Activated CD4-positive, alpha-beta T cell treated with anti-CD3 and anti-CD28 coated beads, Interleukin-2, amount 50 U/mL, for 16 hours (primary cell): ENCODE measurements around the gene AGBL4.

ENCODE experiments used
- DNase-seq: peaks from one replicate; pipeline ENCODE4 v3.0.0-alpha.2; 2020

The AGBL4 gene

DNA sequence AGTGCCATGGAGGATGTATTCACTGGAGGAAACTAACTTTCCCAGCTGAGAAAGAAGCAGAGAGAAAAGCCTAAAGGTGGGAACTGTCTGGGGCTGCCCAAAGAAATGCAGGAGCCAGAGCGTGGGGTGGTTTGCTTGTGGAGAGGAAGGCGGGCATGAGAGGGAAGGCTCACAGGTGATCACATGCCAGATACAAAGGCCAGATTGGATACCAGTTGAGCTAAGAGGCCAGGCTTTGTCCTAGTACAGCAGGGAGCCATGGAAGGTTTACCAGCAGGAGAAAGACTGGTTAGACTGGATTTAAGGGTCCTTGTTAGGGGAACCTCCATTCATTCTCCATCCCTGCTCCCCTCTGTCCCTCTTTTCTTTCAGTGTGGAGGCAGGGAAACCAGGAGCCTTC is 1313.4 kb downstream of the AGBL4 start:
- DNase-seq, result no peak

- DNase-seq, result no peak
These were observed 1319.0 kb downstream of the AGBL4 start for GRCh38 chr1:48704736-48705135.

DNA sequence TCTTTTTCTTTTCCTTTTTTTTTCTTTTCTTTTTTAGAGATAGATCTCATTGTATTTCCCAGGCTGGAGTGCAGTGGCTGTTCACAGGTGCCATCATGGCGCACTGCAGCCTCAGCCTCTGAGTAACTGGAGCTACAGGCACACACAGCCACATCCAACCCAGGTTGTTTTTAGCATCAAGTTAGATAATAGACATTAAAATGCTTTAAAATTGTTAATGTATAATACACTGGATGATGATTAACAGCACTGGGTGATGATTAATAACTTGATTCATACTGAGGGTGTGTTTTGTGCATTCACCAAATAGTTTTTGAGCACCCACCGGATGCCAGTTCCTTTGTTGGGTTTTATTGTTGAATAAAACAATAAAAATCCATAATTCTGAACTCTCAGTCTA is 1322.3 kb downstream of the AGBL4 start:
- no peak for DNase-seq

DNA sequence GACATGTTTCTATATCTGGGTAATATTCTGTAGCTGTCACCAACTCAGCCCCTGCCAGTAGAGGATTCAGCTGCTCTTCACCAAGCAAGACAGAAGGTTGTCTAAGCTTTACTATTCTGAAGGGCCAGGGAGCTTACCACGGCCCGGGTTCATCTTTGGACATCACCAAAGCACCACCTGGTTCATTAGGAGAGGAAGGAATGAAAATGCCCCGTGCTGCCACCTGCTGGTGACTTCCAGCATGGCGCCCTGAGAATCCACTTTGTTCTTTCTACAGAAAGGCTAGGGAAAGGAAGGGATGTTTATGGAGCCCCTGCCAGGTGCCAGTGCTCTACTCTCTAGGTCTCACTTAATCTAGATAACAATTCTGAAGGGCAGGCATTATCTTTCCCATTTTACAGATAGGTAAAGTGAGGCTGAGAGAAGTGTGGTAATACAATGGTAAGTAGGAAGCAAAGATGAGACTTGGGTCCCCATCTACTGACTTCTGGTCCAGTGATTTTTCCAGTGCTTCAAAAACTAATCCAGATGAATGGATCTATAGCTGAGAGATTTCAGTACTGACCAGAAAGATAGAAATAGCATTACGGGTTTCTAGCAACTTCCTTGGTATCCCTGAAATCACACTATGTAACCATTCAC is 1326.6 kb downstream of the AGBL4 start:
- peak; percentile 57 for DNase-seq

GRCh38 chr1:48695161-48695560 is 1328.6 kb downstream of the AGBL4 start:
- no peak for DNase-seq

- DNase-seq, result no peak
These were observed 1330.0 kb downstream of the AGBL4 start for GRCh38 chr1:48693674-48694320.

GRCh38 chr1:48693180-48693579 is 1330.6 kb downstream of the AGBL4 start:
- no peak for DNase-seq

GRCh38 chr1:48692235-48692634 is 1331.5 kb downstream of the AGBL4 start:
- DNase-seq, result no peak

- DNase-seq, result peak; percentile 13
These were observed 1332.2 kb downstream of the AGBL4 start for GRCh38 chr1:48691429-48692001.

GRCh38 chr1:48688102-48688760 is 1335.5 kb downstream of the AGBL4 start:
- DNase-seq, result peak; percentile 3

DNA sequence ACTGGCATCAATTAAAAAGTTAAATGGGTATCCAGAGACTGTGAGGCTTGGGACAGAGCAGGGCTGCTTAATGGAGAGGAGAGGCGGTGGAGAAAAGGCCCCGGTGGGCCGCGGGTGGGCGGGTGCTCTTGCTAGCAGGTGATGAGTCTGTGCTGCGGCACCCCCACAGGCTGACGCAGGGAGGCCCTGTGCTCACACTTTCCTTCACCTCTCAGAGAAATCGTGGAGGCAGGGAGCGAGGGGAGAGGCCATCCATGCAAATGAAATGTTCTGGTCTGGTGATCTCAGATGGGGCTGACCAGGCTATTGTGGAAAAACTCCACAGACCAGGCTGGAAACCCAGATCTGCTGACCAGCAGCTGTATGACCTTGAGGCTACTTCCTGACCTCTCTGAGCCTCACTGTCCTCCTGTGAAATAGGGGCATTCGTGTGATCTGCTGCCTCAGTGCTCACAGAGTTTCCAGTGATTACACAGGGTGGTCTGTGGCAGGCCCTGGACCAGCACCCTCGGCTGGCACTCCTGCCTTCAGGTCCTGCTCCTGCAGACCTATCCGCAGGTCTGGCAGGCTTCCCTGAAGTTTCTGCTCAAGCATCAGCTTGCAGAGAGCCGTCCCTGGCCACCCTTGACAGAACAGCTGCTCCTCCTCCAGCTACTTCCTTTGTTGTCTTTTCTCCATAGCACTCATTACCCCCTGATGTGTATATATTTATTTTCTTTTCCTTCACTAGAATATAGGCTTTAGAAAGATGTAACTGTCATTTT is 1336.3 kb downstream of the AGBL4 start:
- DNase-seq, result no peak

- no peak for DNase-seq
These were observed 1337.6 kb downstream of the AGBL4 start for GRCh38 chr1:48686159-48686558.

DNA sequence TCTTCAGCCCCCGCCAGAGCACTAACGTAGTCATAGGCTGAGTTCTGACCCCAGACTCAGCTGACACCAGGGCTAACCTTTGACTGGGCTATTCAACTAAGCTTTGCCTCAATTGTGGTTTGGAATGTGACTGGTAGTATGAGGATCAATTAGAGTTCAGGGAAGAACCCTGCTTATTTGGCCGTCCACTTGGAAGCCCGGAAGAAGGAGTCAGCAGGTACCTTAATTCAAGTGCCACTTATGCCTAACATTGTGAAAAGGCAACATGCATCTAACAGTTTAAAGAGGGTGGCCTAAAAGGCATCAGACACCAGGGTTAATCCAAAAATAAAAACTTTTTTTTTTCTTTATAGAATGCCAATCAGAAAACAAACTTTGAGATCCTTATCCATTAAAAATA is 1339.4 kb downstream of the AGBL4 start:
- no peak for DNase-seq

GRCh38 chr1:48683839-48684238 is 1339.9 kb downstream of the AGBL4 start:
- no peak for DNase-seq

DNA sequence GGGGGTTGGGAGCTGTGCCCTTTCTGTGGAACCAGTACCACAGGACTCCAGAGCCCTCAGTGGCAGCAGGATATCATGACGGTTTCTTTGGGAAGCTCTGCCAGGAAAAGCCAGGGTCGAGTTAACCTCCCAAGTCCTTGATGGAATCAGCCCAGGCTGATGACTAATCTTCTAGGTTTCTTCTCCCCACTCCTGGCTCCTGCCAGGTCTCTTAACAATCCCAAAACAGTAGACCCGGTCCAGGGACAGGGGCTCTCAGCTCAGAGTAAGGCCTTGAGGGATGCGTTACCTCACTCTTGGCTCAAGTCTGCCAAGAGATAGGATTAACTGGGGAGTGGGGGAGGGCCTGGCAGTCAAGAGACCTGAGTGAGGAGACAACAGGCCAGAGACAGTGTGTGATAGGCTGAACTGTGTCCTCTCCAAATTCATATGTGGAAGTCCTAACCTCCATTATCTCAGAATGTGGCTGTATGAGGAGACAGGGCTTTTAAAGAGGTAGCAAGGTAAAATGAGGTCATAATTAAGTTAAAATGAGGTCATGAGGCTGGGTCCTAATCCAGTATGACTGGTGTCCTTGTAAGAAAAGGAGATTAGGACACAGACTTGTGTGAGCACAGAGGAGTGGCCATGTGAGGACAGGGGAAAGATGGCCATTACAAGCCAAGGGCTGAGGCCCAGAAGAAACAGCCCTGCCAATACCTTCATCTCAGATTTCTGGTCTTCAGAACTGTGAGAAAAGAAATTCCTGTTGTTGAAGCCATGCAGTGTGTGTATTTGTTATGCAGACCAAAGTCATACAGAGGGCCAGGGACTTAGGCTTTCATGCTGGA is 1342.1 kb downstream of the AGBL4 start:
- DNase-seq, result no peak

DNA sequence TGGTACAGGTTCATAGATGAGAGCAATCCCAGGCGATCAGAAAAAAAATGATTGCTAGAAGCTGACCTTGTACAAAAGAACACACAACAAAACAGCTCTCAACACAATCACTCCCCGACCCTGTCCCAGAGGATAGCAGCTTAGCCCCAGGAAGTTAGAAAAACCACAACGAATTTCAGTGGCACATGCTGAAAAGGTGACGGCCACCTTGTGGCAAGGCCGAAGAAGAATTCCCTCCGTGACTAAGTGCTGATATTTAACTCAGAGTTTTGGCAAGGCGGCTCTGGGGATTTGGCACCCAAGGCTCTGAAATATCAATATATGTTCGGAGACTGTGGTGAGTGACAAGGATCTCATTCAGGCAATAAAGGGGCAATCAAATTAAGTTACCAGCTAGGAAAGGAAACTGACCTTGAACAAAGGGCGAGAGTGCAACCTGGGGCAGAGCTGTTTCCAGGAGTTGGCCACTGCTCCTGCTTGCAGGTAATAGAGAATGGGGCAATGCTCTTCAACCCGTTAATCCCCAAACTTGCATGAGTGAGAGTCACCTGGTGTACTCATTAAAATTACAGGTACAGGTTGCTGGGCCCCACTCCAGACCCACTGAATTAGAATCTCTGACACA is 1343.2 kb downstream of the AGBL4 start:
- DNase-seq, result no peak

DNA sequence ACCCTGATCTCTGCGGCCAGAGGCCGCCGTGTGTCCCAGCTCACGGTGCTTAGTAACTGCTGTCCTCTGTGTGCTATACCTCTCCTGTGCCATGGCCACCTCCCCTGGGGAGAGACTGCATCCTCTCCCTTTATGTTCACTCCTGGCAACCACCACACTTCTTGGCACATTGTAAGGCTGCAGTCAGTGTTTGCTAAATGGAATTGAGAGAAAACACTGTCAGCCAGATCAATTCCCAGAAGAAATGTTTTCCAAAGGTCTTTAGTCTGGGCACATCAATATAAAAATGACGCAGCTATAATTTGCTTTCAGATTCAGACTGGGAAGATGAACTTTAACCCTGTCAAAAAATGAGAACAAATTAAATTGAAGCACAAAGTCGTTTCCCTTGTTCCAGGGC is 1343.9 kb downstream of the AGBL4 start:
- DNase-seq, result no peak

DNA sequence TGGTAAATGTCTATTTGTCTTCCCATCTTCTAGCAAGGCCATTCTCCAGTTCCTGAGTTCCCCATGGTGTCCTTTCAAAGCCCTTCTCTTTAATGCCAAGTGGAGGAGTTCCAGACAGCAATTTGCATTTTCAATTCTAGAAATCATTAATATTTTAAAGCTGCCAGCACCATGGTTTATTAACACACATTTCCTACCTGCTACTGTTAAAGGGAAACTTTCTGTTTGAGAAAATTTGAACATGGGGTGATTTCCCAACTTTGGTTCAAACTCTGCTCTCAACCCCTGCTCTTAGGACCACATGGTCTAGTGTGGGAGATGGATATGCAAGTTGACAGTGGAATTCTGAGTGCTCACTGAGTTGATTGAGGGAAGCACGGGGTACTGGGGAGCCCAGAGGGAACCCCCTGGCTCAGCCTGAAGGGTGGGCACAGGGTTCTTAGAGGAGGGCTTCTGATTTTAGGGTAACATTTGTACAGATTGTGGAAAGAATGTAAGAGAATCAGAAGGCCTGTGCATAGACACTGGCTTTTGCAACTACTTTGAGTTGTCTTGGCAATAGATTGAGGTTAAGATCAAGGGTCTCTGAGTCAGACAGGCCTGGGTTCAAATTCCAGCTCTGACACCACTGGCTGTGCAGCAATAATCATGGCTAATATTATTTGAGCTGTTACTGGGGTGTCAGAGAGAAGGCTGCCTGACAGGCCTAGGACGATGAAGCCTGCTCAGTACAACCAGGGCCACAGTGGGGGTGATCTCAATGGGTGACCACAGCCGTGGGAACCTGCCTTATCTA is 1344.8 kb downstream of the AGBL4 start:
- DNase-seq, result no peak

GRCh38 chr1:48677306-48678287 is 1346.2 kb downstream of the AGBL4 start:
- DNase-seq, result peak; percentile 51

DNA sequence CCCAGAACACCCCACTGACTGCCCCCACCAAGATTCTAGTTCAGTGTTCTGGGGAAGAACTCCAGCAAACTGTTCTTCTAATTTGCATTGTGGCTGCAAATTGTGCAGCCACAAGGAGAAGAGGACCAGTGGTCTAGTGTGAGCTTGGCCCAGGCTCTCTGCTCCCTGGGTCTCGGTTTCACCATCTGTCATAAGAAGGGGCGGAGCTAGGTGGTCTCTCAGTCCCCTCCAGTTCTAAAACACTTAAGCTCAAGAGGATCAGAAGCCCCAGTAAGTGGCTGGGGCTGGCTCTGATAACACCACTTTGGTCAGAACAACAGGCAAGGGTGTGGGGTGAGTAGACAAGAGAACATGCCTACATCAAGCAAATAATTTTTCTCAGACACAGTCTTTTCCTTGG is 1346.9 kb downstream of the AGBL4 start:
- no peak for DNase-seq
